Body of pancreas (tissue), 4 donors: Measurements from ENCODE around the gene BICRAL. TPM values are rescaled to one million over a fixed set of nuclear protein-coding genes. Genes with fewer than 3 reads are reported as not detected.

Source experiments
- ATAC-seq: fragments of 150-250 bp; one replicate; pipeline ENCODE4 v1.9.1; 2016
- DNase-seq, 4 donors: peaks; one replicate each; pipeline ENCODE4 v3.0.0-alpha.2; 2019
- H3K27ac ChIP-seq, 4 donors: fragments of 200-600 bp; sonication (generic); 1 replicate in 3 of 4; 2 replicates in 1 of 4; pipeline versions ENCODE4 v1.5.1 to v1.6.1; 2016 to 2019; ENCODE audit warnings: mild to moderate bottlenecking in 1 of 4, mixed read lengths in 1 of 4, moderate library complexity in 1 of 4
- H3K27me3 ChIP-seq, 2 donors: fragments of 200-600 bp; sonication (generic); one replicate each; pipeline ENCODE4 v1.6.0; 2016; ENCODE audit warnings: mild to moderate bottlenecking in 1 of 2
- H3K36me3 ChIP-seq, 2 donors: fragments of 200-600 bp; sonication (generic); replicated peaks in 1 of 2; 2 replicates each; pipeline ENCODE4 v1.5.1; 2016; ENCODE audit warnings: low read depth in 2 of 2; ENCODE audit not compliant: insufficient read depth in 1 of 2
- H3K4me1 ChIP-seq: fragments of 200-600 bp; sonication (generic); one replicate; pipeline ENCODE4 v1.6.0; 2016
- H3K4me3 ChIP-seq, 2 donors: fragments of 200-600 bp; sonication (generic); 1 replicate in 1 of 2; 2 replicates in 1 of 2; pipeline ENCODE4 v1.5.1; 2016 to 2019
- H3K9me3 ChIP-seq, 3 donors: fragments of 200-600 bp; sonication (generic); 1 replicate in 2 of 3; 2 replicates in 1 of 3; pipeline ENCODE4 v1.5.1; 2016
- POLR2A ChIP-seq, 3 donors: fragments of 450-650 bp; IDR thresholded peaks; one replicate each; pipeline ENCODE4 v1.6.1; 2016; ENCODE audit warnings: antibody characterized with exemption in 3 of 3, mild to moderate bottlenecking in 2 of 3
- WGBS, 2 donors: methylation state at CpG; one replicate each; pipeline ENCODE4 v1.1.5; 2017; 5-methylcytosine and 5-hydroxymethylcytosine counted together
- intact Hi-C: fragments of 100-400 bp; cut with DNase I; formaldehyde crosslinking; loops from one replicate; pipeline ENCODE4 v1.15.1; 2023
- total RNA-seq, 2 donors: library from RNA; depleted of rRNA; stranded (reverse); fragments of >200 nt; gene quantifications; one replicate each; pipeline ENCODE4 v1.1.0, GENCODE V29; 2016
- TF ChIP-seq, protein P1 (sequence below), 7 experiments: fragments of 450-650 bp in 4 of 7; fragments of 200-600 bp in 3 of 7; sonication (generic) in 3 of 7; IDR thresholded peaks; one replicate each; pipeline ENCODE4 v1.5.1; 2016 to 2019; ENCODE audit warnings: antibody characterized with exemption in 7 of 7

BICRAL gene
- total RNA-seq, 2 donors from 2014 or later, result 6.9 to 8.6 TPM

DNA sequence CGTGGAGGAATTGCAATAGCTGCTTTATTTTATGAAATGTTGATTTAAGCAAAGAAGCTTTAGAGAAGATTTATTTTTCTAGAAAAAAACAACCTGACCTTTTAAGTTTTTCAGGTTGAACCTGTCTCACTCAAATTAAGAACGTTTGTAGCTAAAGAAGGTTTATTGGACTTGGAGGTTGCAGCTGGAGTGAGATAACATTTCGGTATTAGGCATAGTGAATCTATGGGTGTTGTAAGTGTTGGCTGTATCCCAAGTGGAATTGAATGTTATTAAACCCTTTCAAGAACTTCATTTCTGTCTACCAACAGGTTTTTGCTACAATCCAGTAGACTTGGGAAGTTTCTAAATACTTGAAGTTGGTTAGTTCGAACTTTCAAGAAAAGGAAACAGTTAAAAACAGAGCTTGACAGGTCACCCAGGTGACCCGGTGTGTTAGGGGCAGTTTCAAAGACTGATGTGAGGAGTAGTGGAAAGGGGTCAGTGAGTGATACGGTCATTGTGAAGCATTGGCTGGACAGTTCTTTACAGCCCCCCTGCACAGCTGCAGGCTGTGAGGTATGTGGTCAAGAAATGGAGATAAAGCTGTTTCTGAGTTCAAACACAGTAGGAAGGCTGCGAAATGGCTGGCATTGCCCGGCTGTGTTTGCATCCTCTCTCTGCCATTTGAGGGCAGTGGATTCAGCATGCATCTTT, 33.5 kb upstream of the BICRAL start:
- DNase-seq (no peak), ATAC-seq (no peak)
- TF ChIP-seq POLR2A (IDR thresholded peaks at IDR 0.05), result no peak
- TF ChIP-seq, protein P1, sequence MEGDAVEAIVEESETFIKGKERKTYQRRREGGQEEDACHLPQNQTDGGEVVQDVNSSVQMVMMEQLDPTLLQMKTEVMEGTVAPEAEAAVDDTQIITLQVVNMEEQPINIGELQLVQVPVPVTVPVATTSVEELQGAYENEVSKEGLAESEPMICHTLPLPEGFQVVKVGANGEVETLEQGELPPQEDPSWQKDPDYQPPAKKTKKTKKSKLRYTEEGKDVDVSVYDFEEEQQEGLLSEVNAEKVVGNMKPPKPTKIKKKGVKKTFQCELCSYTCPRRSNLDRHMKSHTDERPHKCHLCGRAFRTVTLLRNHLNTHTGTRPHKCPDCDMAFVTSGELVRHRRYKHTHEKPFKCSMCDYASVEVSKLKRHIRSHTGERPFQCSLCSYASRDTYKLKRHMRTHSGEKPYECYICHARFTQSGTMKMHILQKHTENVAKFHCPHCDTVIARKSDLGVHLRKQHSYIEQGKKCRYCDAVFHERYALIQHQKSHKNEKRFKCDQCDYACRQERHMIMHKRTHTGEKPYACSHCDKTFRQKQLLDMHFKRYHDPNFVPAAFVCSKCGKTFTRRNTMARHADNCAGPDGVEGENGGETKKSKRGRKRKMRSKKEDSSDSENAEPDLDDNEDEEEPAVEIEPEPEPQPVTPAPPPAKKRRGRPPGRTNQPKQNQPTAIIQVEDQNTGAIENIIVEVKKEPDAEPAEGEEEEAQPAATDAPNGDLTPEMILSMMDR (IDR thresholded peaks at IDR 0.05), result no peak
- Histone ChIP-seq H3K27me3 (no peaks in the 10 kb centered on the region), H3K4me1 (peaks cover 38% of the 10 kb centered on the region), H3K36me3 (no peaks in the 10 kb centered on the region), H3K4me3 (no peak overlapping the region), H3K9me3 (no peaks in the 10 kb centered on the region), H3K27ac (peak overlapping the region in 1 of 4 donors; percentile 8)
- WGBS, 2 donors, result 28 to 31% methylated on average over 8 of the region's 8 CpGs
- intact Hi-C loops, result no loop called here

DNA sequence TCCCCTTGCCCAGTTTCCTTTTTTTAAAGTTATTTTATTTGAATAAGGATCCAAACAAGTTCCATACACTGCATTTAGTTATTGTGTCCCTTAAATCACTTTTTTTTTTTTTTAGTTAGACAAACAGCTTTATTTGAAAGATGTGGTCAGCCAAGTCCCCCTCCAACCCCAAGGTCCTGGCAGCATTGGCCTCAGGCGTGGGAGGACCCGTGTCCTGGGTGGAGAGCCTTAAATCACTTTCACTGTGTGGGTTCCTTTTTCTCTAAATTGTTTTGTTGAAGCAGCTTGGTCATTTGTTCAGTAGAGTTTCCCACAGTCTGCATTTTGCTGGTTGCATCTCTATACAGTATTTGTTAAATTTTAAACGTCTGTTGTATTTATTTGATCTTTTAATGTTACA, 30.8 kb upstream of the BICRAL start:
- H3K9me3 ChIP-seq, result no peaks in the 10 kb centered on the region
- ATAC-seq, result no peak
- TF ChIP-seq POLR2A (IDR thresholded peaks at IDR 0.05), result no peak
- TF ChIP-seq, protein P1 (IDR thresholded peaks at IDR 0.05), result no peak
- 80 to 81% methylated on average over 3 of the region's 3 CpGs for WGBS, 2 donors
- H3K4me1 ChIP-seq, result peaks cover 19% of the 10 kb centered on the region
- no peak overlapping the region for H3K4me3 ChIP-seq
- H3K27me3 ChIP-seq, result no peaks in the 10 kb centered on the region
- no peak overlapping the region for H3K27ac ChIP-seq
- DNase-seq, result no peak
- no peaks in the 10 kb centered on the region for H3K36me3 ChIP-seq
- intact Hi-C loops, result no loop called here

DNA sequence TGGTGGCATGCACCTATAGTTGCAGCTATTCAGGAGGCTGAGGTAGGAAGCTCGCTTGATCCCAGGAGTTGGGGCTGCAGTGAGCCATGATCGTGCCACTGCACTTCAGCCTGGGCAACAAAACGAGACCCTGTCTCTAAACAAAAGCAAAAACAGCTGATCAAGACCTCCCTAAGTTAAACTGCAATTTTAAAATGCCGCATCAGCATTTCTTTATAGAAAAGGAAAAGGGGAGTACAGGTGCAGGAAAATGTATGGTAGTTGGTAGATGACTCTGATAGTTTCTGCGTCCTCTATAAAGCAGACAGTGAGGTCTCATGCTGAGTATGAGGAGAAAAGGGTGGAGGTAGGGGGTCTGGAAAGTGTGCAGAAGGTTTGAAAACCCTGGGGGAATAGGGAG, 27.1 kb upstream of the BICRAL start:
- DNase-seq, result no peak
- ATAC-seq, result no peak
- intact Hi-C loops, result no loop called here
- no peak overlapping the region for H3K27ac ChIP-seq
- no peaks in the 10 kb centered on the region for H3K4me1 ChIP-seq
- no peaks in the 10 kb centered on the region for H3K9me3 ChIP-seq
- no peaks in the 10 kb centered on the region for H3K36me3 ChIP-seq
- H3K27me3 ChIP-seq, result no peaks in the 10 kb centered on the region
- WGBS, 2 donors, result 91% methylated on average over 5 of the region's 5 CpGs
- no peak overlapping the region for H3K4me3 ChIP-seq
- TF ChIP-seq POLR2A (IDR thresholded peaks at IDR 0.05), result no peak
- TF ChIP-seq, protein P1 (IDR thresholded peaks at IDR 0.05), result no peak

DNA sequence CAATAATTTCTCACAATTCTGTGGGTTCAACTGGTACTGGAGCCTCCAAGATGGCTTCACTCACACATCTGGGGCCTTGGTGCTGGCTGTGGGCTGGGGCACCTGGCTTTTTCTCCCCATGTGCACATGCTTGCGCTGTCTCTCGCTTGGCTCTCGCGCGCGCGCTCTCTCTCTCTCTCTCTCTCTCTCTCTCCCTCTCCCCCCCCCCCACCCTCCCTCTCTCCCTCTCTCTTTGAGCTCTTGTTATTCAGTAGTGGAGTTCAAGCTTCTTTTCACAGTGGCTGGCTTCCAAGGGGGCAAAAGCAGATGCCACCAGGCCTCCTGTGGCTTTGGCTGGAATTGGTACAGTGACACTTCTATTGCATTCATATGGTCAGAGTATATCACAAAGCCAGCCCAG, 25.1 kb upstream of the BICRAL start:
- intact Hi-C loops, result no loop called here
- H3K27ac ChIP-seq, result no peak overlapping the region
- H3K9me3 ChIP-seq, result no peaks in the 10 kb centered on the region
- DNase-seq (no peak), ATAC-seq (no peak)
- no peaks in the 10 kb centered on the region for H3K27me3 ChIP-seq
- H3K4me3 ChIP-seq, result no peak overlapping the region
- TF ChIP-seq, protein P1 (IDR thresholded peaks at IDR 0.05), result no peak
- no peak for TF ChIP-seq POLR2A (IDR thresholded peaks at IDR 0.05)
- H3K4me1 ChIP-seq, result no peaks in the 10 kb centered on the region
- 94 to 100% methylated on average over 6 to 7 of the region's 7 CpGs for WGBS, 2 donors
- no peaks in the 10 kb centered on the region for H3K36me3 ChIP-seq
